Upper lobe of right lung (tissue), 1 donor: Measurements from ENCODE around the gene CCDC86. TPM values are rescaled to one million over a fixed set of nuclear protein-coding genes. Genes with fewer than 3 reads are reported as not detected.

Experiments
- ATAC-seq: fragments of 200-7000 bp; cut with Tn5 transposase; one replicate; pipeline ENCODE4 v1.9.1; 2020; ENCODE audit warnings: mild to moderate bottlenecking, moderate library complexity
- DNase-seq: peaks from one replicate; pipeline ENCODE4 v3.0.0-alpha.2; 2020
- H3K27ac ChIP-seq: fragments of 200-600 bp; one replicate; pipeline ENCODE4 v1.8.0; 2022
- H3K27me3 ChIP-seq: fragments of 200-600 bp; one replicate; pipeline ENCODE4 v1.8.0; 2022; ENCODE audit warnings: mild to moderate bottlenecking
- H3K36me3 ChIP-seq: fragments of 200-600 bp; one replicate; pipeline ENCODE4 v1.8.0; 2022
- H3K4me1 ChIP-seq: fragments of 200-600 bp; one replicate; pipeline ENCODE4 v1.8.0; 2022
- H3K4me3 ChIP-seq: fragments of 200-600 bp; one replicate; pipeline ENCODE4 v1.8.0; 2022; ENCODE audit warnings: mild to moderate bottlenecking
- H3K9me3 ChIP-seq: fragments of 200-600 bp; one replicate; pipeline ENCODE4 v1.8.0; 2022
- CTCF ChIP-seq: fragments of 200-600 bp; IDR thresholded peaks from one replicate; pipeline ENCODE4 v1.8.0; 2022; ENCODE audit warnings: antibody characterized with exemption
- intact Hi-C: fragments of 100-400 bp; cut with DNase I; formaldehyde crosslinking; loops from one replicate; pipeline ENCODE4 v1.11.0; 2022
- total RNA-seq: library from RNA; stranded (reverse); fragmentation: NEBNext Ultra II Directional; extraction: Animal tissue kit (Norgen Biotek cat#: 25700); gene quantifications from one replicate; pipeline ENCODE4 v1.2.1, GENCODE V29; 2021
- donor health status: DM: no; HTN: yes; CAD: no; lungs with severe emphysema.

Gene CCDC86
- total RNA-seq, 1 donor from 2014 or later = 16.6 TPM

- intact Hi-C loops = no loop called here
- DNase-seq (peak; percentile 43), ATAC-seq (no peak)
- no peak for TF ChIP-seq CTCF
- Histone ChIP-seq H3K36me3 (no peaks in the 10 kb centered on the region), H3K27ac (no peak overlapping the region), H3K4me3 (no peak overlapping the region), H3K4me1 (peaks cover 20% of the 10 kb centered on the region), H3K9me3 (no peaks in the 10 kb centered on the region), H3K27me3 (no peaks in the 10 kb centered on the region)
Observed at GRCh38 chr11:60875366-60876167, 33.7 kb downstream of the CCDC86 start.

- ATAC-seq (no peak), DNase-seq (no peak)
- Histone ChIP-seq H3K27me3 (no peaks in the 10 kb centered on the region), H3K36me3 (no peaks in the 10 kb centered on the region), H3K4me1 (peaks cover 18% of the 10 kb centered on the region), H3K27ac (no peak overlapping the region), H3K4me3 (no peak overlapping the region), H3K9me3 (no peaks in the 10 kb centered on the region)
- TF ChIP-seq CTCF = no peak
- intact Hi-C loops = no loop called here
Observed at GRCh38 chr11:60876168-60876485, 34.2 kb downstream of the CCDC86 start.

- H3K4me1 ChIP-seq = no peaks in the 10 kb centered on the region
- ATAC-seq = no peak
- intact Hi-C loops = no loop called here
- peak; percentile 3 for DNase-seq
- H3K36me3 ChIP-seq = no peaks in the 10 kb centered on the region
- H3K9me3 ChIP-seq = no peaks in the 10 kb centered on the region
- no peaks in the 10 kb centered on the region for H3K27me3 ChIP-seq
- no peak overlapping the region for H3K4me3 ChIP-seq
- no peak for TF ChIP-seq CTCF
- H3K27ac ChIP-seq = peak overlapping the region; percentile 31
Observed at GRCh38 chr11:60878245-60879101, 36.6 kb downstream of the CCDC86 start.

- H3K36me3 ChIP-seq = no peaks in the 10 kb centered on the region
- TF ChIP-seq CTCF = no peak
- H3K4me3 ChIP-seq = no peak overlapping the region
- H3K9me3 ChIP-seq = no peaks in the 10 kb centered on the region
- intact Hi-C loops = no loop called here
- H3K27me3 ChIP-seq = no peaks in the 10 kb centered on the region
- no peak overlapping the region for H3K27ac ChIP-seq
- DNase-seq = no peak
- no peaks in the 10 kb centered on the region for H3K4me1 ChIP-seq
- ATAC-seq = no peak
Observed at GRCh38 chr11:60879104-60879503, 37.2 kb downstream of the CCDC86 start.

- DNase-seq (no peak), ATAC-seq (no peak)
- Histone ChIP-seq H3K9me3 (no peaks in the 10 kb centered on the region), H3K27me3 (no peaks in the 10 kb centered on the region), H3K4me3 (no peak overlapping the region), H3K4me1 (no peaks in the 10 kb centered on the region), H3K36me3 (no peaks in the 10 kb centered on the region), H3K27ac (no peak overlapping the region)
- no peak for TF ChIP-seq CTCF
- intact Hi-C loops = no loop called here
Observed at GRCh38 chr11:60879971-60880588, 38.2 kb downstream of the CCDC86 start.
